Measurements from ENCODE around the gene AHCYL2.
A peak's percentile ranks its signal among the peaks of the same experiment; 100 is the strongest.
"Not testable (repeated sequence)": the region's sequence is repeated elsewhere in the genome, so short reads cannot be mapped to it uniquely, and the experiment has no call there.

AHCYL2 gene

GRCh38 chr7:129218514-129219062 is 6.2 kb upstream of the AHCYL2 start:
- Histone ChIP-seq H3K9me3 (ENCODE audit: control insufficient read depth in 1 of 2, low read length in 2 of 2) (no peaks in the 10 kb centered on the region), H3K36me3 (ENCODE audit: control insufficient read depth in 1 of 2, insufficient read depth in 2 of 2, low read length in 2 of 2) (no peaks in the 10 kb centered on the region)

DNA sequence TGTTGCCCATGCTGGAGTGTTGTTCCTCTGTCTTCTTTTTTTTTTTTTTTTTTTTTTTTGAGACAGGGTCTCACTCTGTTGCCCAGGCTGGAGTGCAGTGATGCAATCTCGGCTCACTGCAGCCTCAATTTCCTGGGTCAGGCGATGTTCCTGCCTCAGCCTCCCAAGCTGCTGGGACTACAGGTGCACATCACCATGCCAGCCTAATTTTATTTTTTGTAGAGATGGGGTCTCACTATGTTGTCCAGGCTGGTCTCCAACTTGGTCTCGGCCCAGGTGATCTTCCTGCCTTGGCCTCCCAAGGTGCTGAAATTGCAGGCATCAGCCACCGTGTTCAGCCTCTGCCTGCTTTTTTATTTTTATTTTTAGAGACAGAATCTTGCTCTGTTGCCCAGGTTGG is 5.7 kb upstream of the AHCYL2 start:
- H3K27me3 ChIP-seq (ENCODE audit: control insufficient read depth in 1 of 2, insufficient read depth in 2 of 2, low read length in 2 of 2); H3K4me1 ChIP-seq (ENCODE audit: control insufficient read depth in 1 of 2, insufficient read depth in 2 of 2, low read length in 2 of 2); H3K36me3 ChIP-seq (ENCODE audit: control insufficient read depth in 1 of 2, insufficient read depth in 2 of 2, low read length in 2 of 2); H3K4me3 ChIP-seq (ENCODE audit: low read depth in 1 of 2, low read length in 2 of 2); H3K9me3 ChIP-seq (ENCODE audit: control insufficient read depth in 1 of 2, low read length in 2 of 2); H3K9ac ChIP-seq (ENCODE audit: low read depth in 1 of 2, low read length in 2 of 2); H3K27ac ChIP-seq (ENCODE audit: low read depth, low read length): not testable (repeated sequence)

More at GRCh38 chr7:129218514-129219062, 6.2 kb upstream of the AHCYL2 start:
- Histone ChIP-seq H3K27me3 (ENCODE audit: control insufficient read depth in 1 of 2, insufficient read depth in 2 of 2, low read length in 2 of 2) (no peaks in the 10 kb centered on the region), H3K4me3 (ENCODE audit: low read depth in 1 of 2, low read length in 2 of 2) (no peak overlapping the region), H3K4me1 (ENCODE audit: control insufficient read depth in 1 of 2, insufficient read depth in 2 of 2, low read length in 2 of 2) (no peaks in the 10 kb centered on the region), H3K9ac (ENCODE audit: low read depth in 1 of 2, low read length in 2 of 2) (no peak overlapping the region), H3K27ac (ENCODE audit: low read depth, low read length) (no peak overlapping the region)

DNA sequence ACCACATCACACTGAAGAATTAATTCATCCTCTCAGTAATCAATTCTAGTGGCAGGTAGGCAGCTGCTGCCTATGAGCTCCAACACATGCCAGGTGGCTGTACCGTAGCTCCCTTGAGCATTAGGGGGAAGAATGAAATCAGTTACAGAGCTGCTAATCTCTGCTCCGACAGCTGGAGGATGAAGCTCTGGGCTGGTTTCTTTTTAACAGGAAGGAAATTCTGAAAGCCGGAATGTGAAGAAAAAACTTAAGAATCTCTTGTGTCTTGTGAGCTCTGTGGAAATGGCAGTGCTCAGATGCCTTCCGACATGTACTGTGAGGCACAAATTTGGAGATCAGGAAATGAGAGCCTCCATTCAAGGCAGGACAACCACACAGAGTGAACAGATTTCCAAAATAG is 2.8 kb upstream of the AHCYL2 start:
- H3K9me3 ChIP-seq (ENCODE audit: control insufficient read depth in 1 of 2, low read length in 2 of 2) = no peaks in the 10 kb centered on the region
- no peaks in the 10 kb centered on the region for H3K27me3 ChIP-seq (ENCODE audit: control insufficient read depth in 1 of 2, insufficient read depth in 2 of 2, low read length in 2 of 2)
- H3K9ac ChIP-seq (ENCODE audit: low read depth in 1 of 2, low read length in 2 of 2) = no peak overlapping the region
- no peak overlapping the region for H3K27ac ChIP-seq (ENCODE audit: low read depth, low read length)
- H3K36me3 ChIP-seq (ENCODE audit: control insufficient read depth in 1 of 2, insufficient read depth in 2 of 2, low read length in 2 of 2) = no peaks in the 10 kb centered on the region
- H3K4me1 ChIP-seq (ENCODE audit: control insufficient read depth in 1 of 2, insufficient read depth in 2 of 2, low read length in 2 of 2) = peaks cover 11 to 14% of the 10 kb centered on the region in 2 donors
- no peak overlapping the region for H3K4me3 ChIP-seq (ENCODE audit: low read depth in 1 of 2, low read length in 2 of 2)

GRCh38 chr7:129225206-129225930 is 538 bp downstream of the AHCYL2 start:
- Histone ChIP-seq H3K27ac (ENCODE audit: low read depth, low read length) (peak overlapping the region; percentile 70), H3K4me3 (ENCODE audit: low read depth in 1 of 2, low read length in 2 of 2) (peak overlapping the region; percentile 86 to 97), H3K4me1 (ENCODE audit: control insufficient read depth in 1 of 2, insufficient read depth in 2 of 2, low read length in 2 of 2) (peaks cover 11 to 25% of the 10 kb centered on the region in 2 donors), H3K36me3 (ENCODE audit: control insufficient read depth in 1 of 2, insufficient read depth in 2 of 2, low read length in 2 of 2) (no peaks in the 10 kb centered on the region), H3K9ac (ENCODE audit: low read depth in 1 of 2, low read length in 2 of 2) (peak overlapping the region; percentile 63 to 66), H3K9me3 (ENCODE audit: control insufficient read depth in 1 of 2, low read length in 2 of 2) (no peaks in the 10 kb centered on the region), H3K27me3 (ENCODE audit: control insufficient read depth in 1 of 2, insufficient read depth in 2 of 2, low read length in 2 of 2) (no peaks in the 10 kb centered on the region)

GRCh38 chr7:129225931-129226572 is 1.2 kb downstream of the AHCYL2 start:
- H3K27ac ChIP-seq (ENCODE audit: low read depth, low read length) = no peak overlapping the region
- H3K27me3 ChIP-seq (ENCODE audit: control insufficient read depth in 1 of 2, insufficient read depth in 2 of 2, low read length in 2 of 2) = no peaks in the 10 kb centered on the region
- H3K9me3 ChIP-seq (ENCODE audit: control insufficient read depth in 1 of 2, low read length in 2 of 2) = no peaks in the 10 kb centered on the region
- no peaks in the 10 kb centered on the region for H3K36me3 ChIP-seq (ENCODE audit: control insufficient read depth in 1 of 2, insufficient read depth in 2 of 2, low read length in 2 of 2)
- peak overlapping the region; percentile 86 to 97 for H3K4me3 ChIP-seq (ENCODE audit: low read depth in 1 of 2, low read length in 2 of 2)
- peak overlapping the region; percentile 63 to 66 for H3K9ac ChIP-seq (ENCODE audit: low read depth in 1 of 2, low read length in 2 of 2)
- H3K4me1 ChIP-seq (ENCODE audit: control insufficient read depth in 1 of 2, insufficient read depth in 2 of 2, low read length in 2 of 2) = peaks cover 11 to 25% of the 10 kb centered on the region in 2 donors

DNA sequence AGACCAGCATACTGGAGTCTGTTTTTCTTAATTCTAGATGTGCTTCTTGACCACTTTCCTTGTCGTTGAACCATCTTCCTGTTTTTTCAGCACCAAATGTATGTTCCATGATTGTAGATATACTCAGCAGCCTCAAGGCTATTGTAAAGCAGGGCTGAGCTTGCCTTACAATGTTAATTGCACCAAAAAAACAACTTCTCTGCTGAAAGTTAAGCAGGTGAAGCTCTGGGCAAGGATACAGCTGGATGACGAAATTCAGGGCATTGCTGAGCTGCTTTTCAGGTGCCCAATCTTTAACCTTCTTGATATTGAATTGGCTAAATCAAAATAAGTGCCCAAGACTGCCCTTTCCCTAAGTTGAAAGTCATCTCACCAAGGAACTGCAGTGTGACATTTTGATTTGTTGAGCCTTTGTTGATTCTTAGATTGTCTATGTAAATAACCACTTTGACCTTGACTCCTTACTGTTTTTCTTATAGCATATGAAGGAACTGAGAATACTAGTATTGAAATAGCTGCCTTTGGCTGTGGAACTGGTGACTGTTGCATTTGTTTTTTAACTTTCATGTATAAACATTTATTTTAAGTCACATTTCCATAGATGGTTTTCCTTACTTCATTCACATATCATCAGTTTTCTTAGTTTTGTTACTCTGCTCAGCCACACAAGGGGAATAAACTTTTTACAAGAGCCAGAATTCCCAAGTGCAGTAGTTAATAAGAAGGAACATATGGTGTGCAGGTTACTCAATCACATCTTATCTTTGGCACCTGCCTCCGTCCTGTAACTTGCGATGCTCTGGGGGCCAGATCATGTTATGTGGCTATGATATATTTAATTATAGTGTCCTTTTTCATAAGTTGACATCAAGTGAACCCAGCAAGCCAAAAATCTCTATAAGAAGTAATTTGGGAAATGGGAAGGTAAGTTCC is 3.1 kb downstream of the AHCYL2 start:
- Histone ChIP-seq H3K9ac (ENCODE audit: low read depth in 1 of 2, low read length in 2 of 2) (no peak overlapping the region), H3K36me3 (ENCODE audit: control insufficient read depth in 1 of 2, insufficient read depth in 2 of 2, low read length in 2 of 2) (no peaks in the 10 kb centered on the region), H3K27me3 (ENCODE audit: control insufficient read depth in 1 of 2, insufficient read depth in 2 of 2, low read length in 2 of 2) (no peaks in the 10 kb centered on the region), H3K27ac (ENCODE audit: low read depth, low read length) (no peak overlapping the region), H3K4me1 (ENCODE audit: control insufficient read depth in 1 of 2, insufficient read depth in 2 of 2, low read length in 2 of 2) (peaks cover 11 to 25% of the 10 kb centered on the region in 2 donors), H3K9me3 (ENCODE audit: control insufficient read depth in 1 of 2, low read length in 2 of 2) (no peaks in the 10 kb centered on the region), H3K4me3 (ENCODE audit: low read depth in 1 of 2, low read length in 2 of 2) (no peak overlapping the region)

GRCh38 chr7:129228633-129229032 is 3.8 kb downstream of the AHCYL2 start:
- no peaks in the 10 kb centered on the region for H3K9me3 ChIP-seq (ENCODE audit: control insufficient read depth in 1 of 2, low read length in 2 of 2)
- H3K9ac ChIP-seq (ENCODE audit: low read depth in 1 of 2, low read length in 2 of 2) = no peak overlapping the region
- H3K4me3 ChIP-seq (ENCODE audit: low read depth in 1 of 2, low read length in 2 of 2) = no peak overlapping the region
- H3K27ac ChIP-seq (ENCODE audit: low read depth, low read length) = no peak overlapping the region
- H3K27me3 ChIP-seq (ENCODE audit: control insufficient read depth in 1 of 2, insufficient read depth in 2 of 2, low read length in 2 of 2) = no peaks in the 10 kb centered on the region
- peaks cover 11 to 25% of the 10 kb centered on the region in 2 donors for H3K4me1 ChIP-seq (ENCODE audit: control insufficient read depth in 1 of 2, insufficient read depth in 2 of 2, low read length in 2 of 2)
- H3K36me3 ChIP-seq (ENCODE audit: control insufficient read depth in 1 of 2, insufficient read depth in 2 of 2, low read length in 2 of 2) = no peaks in the 10 kb centered on the region

GRCh38 chr7:129231666-129232065 is 6.8 kb downstream of the AHCYL2 start:
- H3K27me3 ChIP-seq (ENCODE audit: control insufficient read depth in 1 of 2, insufficient read depth in 2 of 2, low read length in 2 of 2) = no peaks in the 10 kb centered on the region
- H3K36me3 ChIP-seq (ENCODE audit: control insufficient read depth in 1 of 2, insufficient read depth in 2 of 2, low read length in 2 of 2) = no peaks in the 10 kb centered on the region
- peaks cover 0 to 11% of the 10 kb centered on the region in 2 donors for H3K4me1 ChIP-seq (ENCODE audit: control insufficient read depth in 1 of 2, insufficient read depth in 2 of 2, low read length in 2 of 2)
- no peaks in the 10 kb centered on the region for H3K9me3 ChIP-seq (ENCODE audit: control insufficient read depth in 1 of 2, low read length in 2 of 2)
- H3K27ac ChIP-seq (ENCODE audit: low read depth, low read length) = no peak overlapping the region
- H3K9ac ChIP-seq (ENCODE audit: low read depth in 1 of 2, low read length in 2 of 2) = no peak overlapping the region
- no peak overlapping the region for H3K4me3 ChIP-seq (ENCODE audit: low read depth in 1 of 2, low read length in 2 of 2)

DNA sequence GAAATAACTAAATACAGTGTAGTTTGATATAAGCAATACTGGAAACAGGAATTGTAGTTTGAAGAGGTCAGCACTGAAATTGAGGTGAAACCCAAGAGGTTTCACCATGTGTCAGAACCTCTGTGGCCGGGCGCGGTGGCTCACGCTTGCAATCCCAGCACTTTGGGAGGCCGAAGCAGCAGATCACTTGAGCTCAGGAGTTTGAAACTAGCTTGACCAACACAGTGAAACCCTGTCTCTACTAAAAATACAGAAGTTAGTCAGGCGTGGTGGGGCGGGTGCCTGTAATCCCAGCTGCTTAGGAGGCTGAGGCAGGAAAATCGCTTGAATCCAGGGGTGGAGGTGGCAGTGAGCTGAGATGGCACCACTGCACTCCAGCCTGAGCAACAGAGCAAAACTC is 13.7 kb downstream of the AHCYL2 start:
- H3K27me3 ChIP-seq (ENCODE audit: control insufficient read depth in 1 of 2, insufficient read depth in 2 of 2, low read length in 2 of 2) = no peaks in the 10 kb centered on the region

More for the DNA sequence above, 13.7 kb downstream of the AHCYL2 start:
- no peak overlapping the region for H3K27ac ChIP-seq (ENCODE audit: low read depth, low read length)
- no peak overlapping the region for H3K4me3 ChIP-seq (ENCODE audit: low read depth in 1 of 2, low read length in 2 of 2)
- no peak overlapping the region for H3K9ac ChIP-seq (ENCODE audit: low read depth in 1 of 2, low read length in 2 of 2)
- no peaks in the 10 kb centered on the region for H3K4me1 ChIP-seq (ENCODE audit: control insufficient read depth in 1 of 2, insufficient read depth in 2 of 2, low read length in 2 of 2)
- no peaks in the 10 kb centered on the region for H3K9me3 ChIP-seq (ENCODE audit: control insufficient read depth in 1 of 2, low read length in 2 of 2)
- H3K36me3 ChIP-seq (ENCODE audit: control insufficient read depth in 1 of 2, insufficient read depth in 2 of 2, low read length in 2 of 2) = no peaks in the 10 kb centered on the region

All from duodenal mucosa (tissue), 2 donors.